Peyer's patch (tissue), 4 donors: ENCODE data around the gene NDC1.

ENCODE experiments used
- POLR2A ChIP-seq, 2 donors: fragments of 450-650 bp; IDR thresholded peaks; one replicate each; pipeline ENCODE4 v1.5.1; 2017; ENCODE audit warnings: antibody characterized with exemption in 2 of 2, mild to moderate bottlenecking in 2 of 2, moderate library complexity in 2 of 2
- TF ChIP-seq, protein P1 (sequence below), 6 experiments: fragments of 450-650 bp in 4 of 6; fragments of 200-600 bp in 2 of 6; sonication (generic) in 1 of 6; IDR thresholded peaks; one replicate each; pipeline ENCODE4 v1.5.1; 2017 to 2019; ENCODE audit warnings: antibody characterized with exemption in 6 of 6, mild to moderate bottlenecking in 3 of 6, moderate library complexity in 1 of 6

DNA sequence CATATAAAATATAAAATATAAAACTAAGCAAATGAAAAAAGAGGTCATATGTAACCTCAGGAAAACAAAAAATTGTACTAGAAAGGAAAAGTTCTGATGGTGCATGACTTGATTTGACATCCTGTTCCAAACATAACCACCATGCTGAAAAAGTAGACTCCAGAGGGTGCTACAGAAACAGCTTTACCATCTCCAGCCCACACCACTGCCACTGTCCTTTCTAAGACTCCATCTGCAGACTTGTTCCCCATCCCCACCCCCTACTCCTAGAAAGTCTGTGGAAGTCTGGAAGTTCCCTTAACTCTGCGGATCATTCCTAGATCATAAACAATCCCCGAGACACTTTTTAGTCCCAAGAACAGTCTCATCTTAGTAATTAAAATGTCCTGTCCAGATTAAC is 119.7 kb downstream of the NDC1 start:
- no peak for TF ChIP-seq POLR2A (IDR thresholded peaks at IDR 0.05)
- TF ChIP-seq, protein P1, sequence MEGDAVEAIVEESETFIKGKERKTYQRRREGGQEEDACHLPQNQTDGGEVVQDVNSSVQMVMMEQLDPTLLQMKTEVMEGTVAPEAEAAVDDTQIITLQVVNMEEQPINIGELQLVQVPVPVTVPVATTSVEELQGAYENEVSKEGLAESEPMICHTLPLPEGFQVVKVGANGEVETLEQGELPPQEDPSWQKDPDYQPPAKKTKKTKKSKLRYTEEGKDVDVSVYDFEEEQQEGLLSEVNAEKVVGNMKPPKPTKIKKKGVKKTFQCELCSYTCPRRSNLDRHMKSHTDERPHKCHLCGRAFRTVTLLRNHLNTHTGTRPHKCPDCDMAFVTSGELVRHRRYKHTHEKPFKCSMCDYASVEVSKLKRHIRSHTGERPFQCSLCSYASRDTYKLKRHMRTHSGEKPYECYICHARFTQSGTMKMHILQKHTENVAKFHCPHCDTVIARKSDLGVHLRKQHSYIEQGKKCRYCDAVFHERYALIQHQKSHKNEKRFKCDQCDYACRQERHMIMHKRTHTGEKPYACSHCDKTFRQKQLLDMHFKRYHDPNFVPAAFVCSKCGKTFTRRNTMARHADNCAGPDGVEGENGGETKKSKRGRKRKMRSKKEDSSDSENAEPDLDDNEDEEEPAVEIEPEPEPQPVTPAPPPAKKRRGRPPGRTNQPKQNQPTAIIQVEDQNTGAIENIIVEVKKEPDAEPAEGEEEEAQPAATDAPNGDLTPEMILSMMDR (IDR thresholded peaks at IDR 0.05): no peak
